NCI-H2227 treated with DMSO at 0.1 percent for 48 hours (cell line): ENCODE measurements around the gene SLC35F3.
"Not testable (repeated sequence)": the region's sequence is repeated elsewhere in the genome, so short reads cannot be mapped to it uniquely, and the experiment has no call there.

Experiments
- DNase-seq: peaks from one replicate; lab custom pipeline; 2025; lab: John Stamatoyannopoulos, UW

The SLC35F3 gene

DNA sequence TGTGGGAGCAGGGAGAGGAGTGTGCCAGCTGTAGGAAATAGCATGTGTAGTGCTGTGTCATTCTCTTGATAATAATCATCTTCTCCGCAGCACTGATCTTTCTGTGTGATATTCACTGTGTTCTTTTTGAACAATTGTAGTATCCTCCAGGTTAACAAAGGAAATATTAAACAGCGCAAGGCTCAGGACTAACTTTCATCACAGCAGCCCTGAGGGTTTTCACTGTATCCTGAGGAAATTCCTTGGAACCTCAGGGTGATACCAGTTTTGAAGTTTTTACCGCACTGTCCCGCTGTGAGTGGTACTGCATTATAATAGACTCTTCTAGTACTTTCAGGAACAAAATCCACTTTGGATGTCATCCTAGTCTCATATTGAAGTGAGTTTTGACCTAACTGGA lies 240.4 kb downstream of the SLC35F3 start:
- no peak for DNase-seq

DNA sequence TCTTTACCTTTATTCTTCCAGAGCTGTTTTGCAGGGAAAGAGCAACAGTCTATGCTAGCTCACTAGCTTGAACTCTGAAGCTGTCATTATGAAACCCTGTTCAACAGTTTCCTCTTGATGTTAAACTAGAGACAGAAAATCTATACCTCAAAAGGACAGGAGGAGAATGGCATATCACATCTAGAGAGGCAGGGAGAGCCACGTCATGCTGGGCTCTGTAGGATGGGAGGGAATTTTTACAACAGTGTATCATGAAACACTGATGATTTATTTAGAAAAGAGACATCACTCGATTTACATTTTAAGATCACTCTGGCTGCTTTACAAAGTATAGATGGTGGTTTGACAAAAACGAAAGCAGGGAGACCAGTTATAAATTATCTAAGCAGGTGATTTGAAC lies 243.9 kb downstream of the SLC35F3 start:
- no peak for DNase-seq

DNA sequence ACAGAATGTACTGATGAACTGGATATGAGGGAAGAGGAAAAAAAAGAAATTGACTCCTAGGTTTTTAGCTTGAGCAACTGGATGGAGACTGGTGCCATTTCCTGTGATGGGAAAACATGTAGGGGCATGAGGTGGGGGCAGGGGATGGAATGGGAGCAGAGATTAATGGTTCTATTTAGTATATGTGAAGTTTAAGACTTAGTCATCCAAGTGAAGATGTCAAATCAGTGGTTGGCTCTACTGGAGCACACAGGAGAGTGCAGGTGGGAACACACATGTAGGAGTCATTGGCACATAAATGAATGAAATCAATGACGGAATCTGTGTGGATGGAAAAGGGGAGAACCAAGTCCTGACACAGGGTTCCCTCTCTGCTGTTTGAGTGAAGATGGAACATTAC lies 244.3 kb downstream of the SLC35F3 start:
- no peak for DNase-seq

DNA sequence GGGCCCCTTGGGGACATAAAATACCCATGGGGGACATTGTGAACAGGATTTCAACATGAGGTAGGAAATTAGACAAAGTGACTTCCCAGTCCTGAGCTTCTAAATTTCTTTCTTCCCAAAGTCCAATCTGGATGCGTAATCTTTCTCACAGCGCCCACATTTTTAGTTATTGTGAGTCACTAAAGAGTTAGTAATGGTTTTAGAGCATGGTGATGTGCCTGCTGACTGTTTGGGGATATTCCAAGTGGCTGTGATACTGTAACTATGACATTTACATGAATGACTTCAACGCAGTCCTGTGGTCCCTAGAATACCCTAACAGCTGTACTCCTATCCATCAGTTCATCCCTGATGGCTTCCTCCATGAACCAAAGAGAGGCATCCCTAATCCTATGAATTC lies 244.7 kb downstream of the SLC35F3 start:
- no peak for DNase-seq

DNA sequence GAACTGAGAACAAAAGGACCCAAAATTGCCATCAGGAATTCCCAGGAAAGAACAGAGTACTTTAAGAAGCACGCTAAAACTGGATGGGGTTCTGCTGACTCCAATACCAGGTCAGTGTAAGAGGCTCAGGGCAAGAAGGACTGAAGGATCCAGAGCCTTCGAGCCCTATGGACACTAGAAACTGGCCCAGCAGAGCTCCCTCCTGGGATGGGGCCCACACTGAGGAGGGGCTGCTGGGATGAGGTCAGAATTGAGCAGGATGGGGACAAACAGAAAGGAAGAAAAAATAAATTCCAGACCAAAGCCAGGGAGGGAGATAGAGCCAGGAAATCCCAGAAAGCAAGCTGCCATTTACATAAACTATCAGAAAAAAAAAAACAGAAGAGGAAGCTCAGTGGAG lies 246.4 kb downstream of the SLC35F3 start:
- DNase-seq: no peak

DNA sequence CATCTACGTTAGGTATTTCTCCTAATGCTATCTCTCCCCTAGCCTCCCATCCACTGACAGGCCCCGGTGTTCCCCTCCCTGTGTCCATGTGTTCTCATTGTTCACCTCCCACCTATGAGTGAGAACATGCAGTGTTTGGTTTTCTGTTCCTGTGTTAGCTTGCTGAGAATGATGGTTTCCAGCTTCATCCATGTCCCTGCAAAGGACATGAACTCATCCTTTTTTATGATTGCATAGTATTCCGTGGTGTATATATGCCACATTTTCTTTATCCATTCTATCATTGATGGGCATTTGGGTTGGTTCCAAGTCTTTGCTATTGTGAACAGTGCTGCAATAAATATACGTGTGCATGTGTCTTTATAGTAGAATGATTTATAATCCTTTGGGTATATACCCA lies 247.9 kb downstream of the SLC35F3 start:
- not testable (repeated sequence) for DNase-seq

DNA sequence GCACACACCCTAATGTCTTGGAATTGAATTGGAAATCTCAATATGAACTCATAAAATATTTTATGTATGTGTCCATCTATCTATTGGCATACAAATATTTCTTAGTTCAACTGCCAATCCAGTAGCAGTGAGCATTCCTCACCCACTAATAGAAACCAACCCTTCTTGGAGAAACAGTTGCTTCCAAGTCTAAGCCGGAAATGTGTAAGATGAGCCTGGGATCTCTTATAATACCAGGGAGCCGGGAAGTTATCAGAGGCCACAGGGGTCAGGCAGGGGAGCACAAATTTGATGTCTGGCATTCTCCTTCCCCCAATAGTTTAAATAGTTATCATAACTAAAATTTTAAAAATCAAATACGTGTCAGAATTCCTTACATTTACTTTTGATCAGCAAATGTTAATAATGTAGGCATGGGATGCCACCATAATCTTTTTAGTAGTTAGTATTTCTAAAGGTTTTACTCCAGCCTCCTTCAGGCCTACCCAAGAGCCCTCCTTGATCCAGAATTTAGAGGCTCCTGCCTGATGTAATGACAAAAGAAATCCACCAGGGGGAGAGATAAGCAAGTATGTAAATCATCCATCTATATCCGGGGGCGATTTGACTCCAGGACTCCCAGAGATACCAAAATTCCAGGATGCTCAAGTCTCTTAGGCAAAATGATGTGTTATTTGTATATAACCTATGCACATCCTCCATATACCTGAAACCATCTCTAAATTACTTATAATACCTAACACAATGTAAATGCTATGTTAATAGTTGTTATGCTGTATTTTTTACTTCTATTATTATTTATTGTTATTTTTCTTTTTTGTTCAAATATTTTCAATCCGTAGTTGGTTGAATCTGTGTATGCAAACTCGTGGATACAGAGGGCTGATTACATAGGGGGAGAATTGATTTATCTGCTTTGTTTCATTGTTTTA lies 250.1 kb downstream of the SLC35F3 start:
- DNase-seq: peak; percentile 21

DNA sequence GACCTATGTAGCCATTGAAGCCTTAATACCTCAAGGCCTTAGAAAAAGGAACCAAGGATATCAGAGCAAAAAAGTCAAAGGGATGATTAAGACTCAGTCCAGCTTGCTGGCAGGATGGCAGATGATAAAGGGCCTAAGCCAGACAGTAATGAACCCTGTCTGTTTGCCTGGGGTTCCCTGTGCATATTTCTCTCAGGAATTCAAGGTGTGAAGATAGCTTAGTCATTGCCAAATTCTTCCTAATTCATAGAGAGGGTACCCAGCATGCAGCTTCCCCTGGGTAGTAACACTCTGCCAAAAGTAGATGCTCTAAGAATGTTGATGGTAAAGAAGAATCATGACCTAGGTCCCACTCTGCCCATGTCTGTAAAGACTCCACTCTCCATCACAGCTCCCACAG lies 258.2 kb downstream of the SLC35F3 start:
- DNase-seq: no peak

DNA sequence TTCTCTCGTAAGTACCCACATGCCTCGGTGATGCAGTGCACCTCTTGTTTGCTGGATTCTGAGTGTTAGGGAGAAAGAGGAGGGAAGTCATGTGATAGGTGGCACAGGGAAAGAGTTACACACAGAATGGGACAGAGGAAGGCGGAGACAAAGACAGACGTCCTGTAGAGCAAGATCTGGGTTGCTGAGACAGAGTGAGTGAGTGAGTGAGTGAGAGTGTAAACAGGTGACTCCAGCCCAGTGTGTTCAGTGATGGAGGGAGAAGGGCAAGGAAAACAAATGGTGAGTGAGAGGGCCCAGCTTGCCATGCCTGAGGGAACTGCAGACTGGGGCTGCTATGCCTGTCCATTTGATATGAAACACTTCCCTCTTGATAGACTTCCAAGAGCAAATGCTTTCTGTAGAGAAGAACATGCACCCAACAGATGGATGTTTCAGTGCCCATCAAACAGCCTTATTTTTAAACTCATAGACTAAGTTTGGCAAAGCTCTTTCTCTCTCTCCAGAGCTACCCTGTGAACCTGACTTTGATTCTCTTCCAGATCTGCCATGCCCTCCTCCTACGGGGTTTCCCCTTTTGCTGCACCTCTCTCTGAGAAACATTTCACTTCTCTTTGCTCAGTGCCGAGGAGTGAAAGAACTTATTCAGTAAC lies 258.9 kb downstream of the SLC35F3 start:
- no peak for DNase-seq

DNA sequence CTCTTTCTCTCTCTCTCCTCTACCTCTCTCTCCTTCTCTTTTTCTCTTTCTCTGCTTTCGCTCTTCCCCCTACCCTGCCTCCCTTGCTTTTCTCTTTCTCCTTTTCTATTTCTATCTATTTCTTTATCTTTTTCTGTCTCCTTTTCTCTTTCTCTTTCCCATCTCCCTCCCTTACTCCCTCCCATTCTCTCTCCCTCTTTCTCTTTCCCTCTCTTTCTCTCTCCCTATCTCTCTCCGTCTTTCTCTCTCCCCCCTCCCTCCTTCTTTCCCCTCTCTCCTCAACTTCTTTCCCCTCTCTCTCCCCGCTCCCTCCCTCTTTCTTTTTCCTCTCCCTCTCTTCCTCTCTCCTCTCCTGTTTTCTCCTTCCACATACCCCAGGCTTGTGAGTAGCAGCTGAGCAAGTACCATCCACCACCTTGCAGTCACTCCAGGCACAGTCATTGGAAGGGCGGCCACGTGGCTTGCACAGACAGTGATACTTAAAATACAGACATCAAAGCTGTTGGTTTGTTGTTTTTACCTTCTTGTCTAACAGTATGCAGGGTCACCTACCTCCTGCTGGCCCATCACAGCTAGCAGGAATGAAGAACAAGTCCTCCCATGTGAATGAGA lies 259.7 kb downstream of the SLC35F3 start:
- DNase-seq: peak; percentile 21

DNA sequence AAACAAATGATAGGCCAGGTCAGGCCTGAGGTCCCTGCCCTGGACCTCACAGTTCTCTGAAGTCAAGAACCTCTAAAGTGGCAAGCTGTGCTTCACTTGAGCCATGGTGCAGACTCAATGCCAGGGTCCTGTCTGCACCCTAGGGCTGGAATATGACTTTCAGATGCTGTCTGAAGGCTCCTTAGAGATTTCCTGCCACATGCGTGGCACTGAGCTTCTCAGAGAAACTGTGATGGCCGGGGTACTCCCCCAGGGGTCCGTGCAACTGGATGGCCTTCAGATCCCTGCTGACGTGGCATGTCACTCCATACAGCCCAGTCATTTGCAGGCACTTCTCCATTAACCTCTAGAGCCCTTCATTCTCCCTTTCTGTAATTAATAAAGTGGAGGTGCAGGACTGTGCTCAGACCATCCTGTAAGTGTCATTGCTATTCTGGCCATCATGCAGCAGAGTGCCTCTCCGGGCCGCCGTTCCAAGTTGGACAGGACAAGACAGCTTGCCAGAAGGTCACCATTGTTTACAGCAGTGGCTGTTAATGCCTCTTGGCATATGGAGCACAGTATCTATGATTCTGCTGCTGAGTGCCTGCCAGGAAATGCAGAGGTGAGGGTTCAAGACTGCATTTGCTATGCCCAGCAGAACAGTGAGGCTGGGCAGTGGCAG lies 263.7 kb downstream of the SLC35F3 start:
- no peak for DNase-seq

DNA sequence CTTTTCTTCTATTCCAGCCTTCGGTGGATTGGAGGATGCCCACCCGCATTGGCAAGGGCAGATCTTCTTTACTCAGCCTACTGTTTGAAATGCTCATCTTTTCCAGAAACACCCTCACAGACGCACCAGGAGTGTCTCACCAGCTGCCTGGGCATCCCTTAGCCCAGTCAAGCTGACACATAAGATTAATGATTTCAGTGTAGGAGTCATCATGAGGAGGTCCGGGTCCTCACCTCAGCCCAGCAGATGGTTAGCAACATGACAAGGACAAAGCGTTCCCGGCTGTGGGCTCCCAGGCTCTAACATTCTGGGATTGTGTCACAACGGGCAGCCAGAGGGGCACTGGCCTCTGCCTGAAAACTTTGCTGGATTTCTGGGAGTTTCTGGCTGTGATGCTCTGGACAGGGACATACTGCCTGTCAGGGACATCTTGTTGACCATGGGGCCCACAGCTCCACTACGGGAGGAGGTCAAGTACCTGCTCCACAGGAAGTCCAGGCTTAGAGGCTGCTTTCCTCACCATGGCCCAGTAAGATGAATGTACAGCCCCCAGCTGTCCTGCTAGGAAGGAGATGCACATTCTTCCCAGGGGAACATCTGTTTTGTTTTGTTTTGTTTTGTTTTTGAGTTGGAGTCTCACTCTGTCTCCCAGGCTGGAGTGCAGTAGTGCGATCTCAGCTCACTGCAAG lies 264.8 kb downstream of the SLC35F3 start:
- DNase-seq: no peak

DNA sequence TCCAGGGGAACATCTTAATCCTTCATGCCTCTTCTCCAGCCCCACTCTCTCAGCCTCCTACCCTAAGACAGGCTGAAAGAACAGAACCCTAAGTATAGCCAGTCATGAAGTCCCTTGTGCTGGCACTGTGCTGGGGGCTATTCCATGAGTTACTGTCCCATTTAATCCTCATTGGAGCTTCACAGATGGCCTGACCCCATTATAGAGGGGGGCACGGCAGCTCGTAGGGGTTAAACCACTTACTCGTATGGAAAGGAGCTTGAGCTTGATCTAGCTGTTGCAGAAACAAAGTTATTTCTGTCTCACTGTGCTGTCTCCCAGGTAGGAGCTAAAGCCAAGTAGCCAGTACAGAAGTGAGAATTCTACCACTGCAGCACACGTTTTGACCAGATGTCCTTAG lies 265.6 kb downstream of the SLC35F3 start:
- DNase-seq: no peak

DNA sequence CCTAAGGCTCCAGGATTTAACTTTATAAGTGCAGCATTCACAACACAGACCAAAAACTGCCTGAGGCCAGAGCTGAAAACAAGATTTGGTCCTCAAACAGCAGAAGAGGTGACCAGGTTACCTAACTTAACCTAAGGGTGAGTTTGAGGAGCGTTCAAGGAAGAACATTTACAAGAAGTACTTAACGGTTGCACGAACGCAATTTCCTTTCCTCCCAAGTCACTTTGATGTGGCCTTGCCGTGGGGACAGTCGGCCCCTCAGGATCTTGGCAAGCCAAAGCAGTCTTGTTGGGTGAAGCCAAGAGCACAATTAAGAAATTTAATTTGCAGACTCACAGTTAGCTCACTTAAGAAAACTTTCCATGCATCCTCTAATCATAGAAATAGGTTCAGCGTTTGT lies 266.1 kb downstream of the SLC35F3 start:
- no peak for DNase-seq

DNA sequence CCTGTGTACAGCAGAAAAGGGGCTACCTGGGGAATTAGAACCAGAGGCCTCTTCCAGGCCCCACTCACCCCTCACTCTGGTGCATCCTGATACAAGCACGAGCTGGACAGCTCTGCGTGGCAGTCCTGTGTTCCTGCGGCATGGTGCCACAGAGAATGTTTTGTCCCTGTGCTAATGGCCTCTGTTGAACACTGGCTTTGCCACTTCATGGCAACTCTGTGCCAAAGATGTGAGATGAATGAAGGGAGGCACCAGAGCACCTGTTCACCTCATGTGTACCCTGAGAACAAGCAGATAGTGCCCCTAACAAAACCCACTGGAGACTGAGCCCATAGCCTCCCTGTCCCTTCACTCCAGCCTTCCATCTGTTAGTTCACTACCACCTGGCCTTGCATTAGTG lies 269.5 kb downstream of the SLC35F3 start:
- DNase-seq: no peak

DNA sequence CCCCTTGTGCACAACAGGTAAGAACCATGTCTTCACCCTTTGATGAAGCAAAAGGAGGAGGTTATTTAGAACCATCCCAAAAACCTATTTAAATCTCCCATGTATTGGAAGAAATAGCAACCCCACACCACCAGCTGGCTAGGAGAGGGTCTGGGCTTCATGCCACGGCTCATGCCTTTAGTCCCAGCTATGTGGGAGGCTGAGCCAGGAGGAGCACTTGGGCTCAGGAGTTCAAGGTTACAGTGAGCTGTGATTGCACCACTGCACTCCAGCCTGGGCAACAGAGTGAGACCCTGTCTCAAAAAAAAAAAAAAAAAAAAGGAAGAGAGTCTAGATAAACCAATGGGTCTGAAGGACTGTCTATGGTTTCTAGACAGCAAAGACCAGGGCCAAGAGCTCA lies 270.9 kb downstream of the SLC35F3 start:
- DNase-seq: no peak

DNA sequence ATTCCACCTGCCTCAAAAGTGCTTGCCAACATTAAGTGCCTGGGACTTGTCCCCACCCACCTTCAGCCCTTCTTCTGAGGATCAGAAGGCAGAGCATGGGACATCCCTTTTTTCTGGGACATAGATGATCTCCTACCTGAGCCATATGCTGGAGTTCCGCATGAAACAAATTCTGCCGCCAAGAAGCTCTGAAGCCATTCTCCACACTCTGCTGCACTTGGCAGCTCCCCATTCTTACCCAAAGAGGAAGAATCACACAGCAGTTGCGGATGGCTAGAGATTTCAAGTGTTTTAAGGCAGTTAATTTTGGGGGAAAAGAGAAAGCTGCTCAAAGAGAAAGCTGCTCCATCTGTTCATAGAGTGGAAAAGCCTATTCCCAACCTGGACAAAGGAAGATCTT lies 271.5 kb downstream of the SLC35F3 start:
- no peak for DNase-seq

DNA sequence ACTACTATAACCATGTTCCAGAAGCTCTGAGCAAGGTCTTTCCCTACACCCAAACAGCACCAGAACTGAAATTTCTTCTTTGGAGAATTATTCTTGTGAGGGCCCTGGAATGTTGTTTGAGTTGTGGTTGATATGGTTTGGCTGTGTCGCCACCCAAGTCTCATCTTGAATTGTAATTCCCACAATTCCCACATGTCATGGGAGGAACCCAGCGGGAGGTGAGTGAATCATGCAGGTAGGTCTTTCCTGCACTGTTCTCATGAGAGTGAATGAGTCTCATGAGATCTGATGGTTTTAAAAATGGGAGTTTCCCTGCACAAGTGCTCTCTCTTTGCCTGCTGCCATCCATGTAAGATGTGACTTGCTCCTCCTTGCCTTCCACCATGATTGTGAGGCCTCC lies 272.4 kb downstream of the SLC35F3 start:
- DNase-seq: not testable (repeated sequence)

DNA sequence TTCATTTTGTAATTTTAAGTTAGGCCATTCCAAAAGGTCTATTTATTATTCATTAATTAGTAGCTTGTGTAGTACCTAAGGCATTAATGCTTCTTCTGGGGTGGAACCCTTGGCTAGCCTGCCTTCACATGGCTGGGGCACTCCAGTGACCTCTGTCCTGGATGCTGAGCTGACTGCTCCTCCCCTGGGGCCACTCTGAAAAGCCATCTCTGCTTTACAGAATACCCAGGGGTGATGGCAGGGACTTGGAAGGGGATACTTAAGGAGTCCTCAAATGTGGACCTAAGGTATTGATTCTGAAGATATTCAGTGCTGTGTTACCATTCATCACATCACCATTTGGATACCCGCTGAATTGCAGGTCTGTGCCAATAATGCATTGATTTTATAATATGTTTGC lies 281.0 kb downstream of the SLC35F3 start:
- DNase-seq: no peak

DNA sequence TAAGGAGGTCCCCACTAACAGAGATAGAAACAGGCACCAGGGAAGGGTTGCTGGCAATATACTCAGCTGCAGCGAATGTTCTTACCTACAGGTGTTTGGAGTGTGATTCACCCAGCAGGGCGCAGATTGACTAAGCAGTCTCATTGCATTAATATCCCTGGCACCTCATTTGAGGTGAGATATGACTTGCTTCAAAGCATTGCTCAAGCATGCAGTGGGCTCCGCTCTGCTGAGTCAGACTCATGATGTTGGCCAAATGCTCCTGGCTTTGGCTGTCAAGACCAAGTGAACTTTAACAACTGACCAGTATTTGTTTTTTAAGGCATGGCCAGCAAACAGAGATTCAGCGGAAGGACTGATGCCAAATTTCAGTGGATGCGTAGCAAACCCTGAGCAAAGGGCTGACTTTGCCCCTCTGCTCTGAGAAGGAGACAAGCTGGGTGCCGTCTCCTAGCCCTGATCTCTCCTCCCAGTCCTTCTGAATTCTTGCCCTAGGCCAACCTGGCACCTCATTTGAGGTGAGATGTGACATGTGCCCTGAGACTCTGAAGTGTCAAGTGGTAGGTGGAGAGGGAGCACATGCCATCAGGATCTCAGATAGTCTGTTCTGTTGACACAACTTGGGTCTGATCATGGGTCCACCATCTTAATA lies 281.7 kb downstream of the SLC35F3 start:
- DNase-seq: no peak

DNA sequence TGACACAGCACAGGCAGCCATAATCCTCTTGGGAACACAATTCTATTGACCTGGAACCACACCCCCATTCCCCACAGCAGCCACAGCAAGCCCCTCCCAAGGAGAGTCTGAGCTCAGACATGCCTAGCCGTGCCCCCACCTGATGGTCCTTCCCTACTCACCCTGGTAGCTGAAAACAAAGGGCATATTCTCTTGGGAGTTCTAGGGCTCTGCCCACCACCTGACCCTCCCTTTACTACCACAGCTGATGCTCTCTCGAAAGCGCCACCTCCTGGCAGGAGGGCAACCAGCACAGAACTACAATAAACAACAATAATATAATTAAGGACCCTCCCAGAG lies 283.9 kb downstream of the SLC35F3 start:
- DNase-seq: no peak

DNA sequence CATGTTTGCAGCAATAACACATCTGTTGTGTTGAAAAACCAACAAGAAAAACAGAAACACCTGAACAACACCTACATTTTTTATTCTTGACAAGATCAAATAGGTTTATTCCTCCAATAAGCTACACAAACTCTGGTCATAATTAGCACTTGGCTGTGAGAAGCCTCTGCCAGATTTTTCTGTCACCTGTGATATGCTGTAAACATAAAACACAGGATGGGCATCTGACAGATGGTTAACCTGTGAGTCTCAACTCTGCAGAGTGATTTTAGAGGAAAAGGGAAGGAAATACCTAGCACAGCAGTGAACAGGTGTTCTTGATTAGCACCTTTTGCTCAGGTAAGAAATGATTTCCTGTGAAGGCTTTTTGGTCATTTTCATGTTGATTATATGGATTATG lies 293.4 kb downstream of the SLC35F3 start:
- no peak for DNase-seq
